ENCODE results near the gene LRR1.
A peak's percentile ranks its signal among the peaks of the same experiment; 100 is the strongest.
"Not testable (repeated sequence)": the region's sequence is repeated elsewhere in the genome, so short reads cannot be mapped to it uniquely, and the experiment has no call there.

LRR1 gene

DNA sequence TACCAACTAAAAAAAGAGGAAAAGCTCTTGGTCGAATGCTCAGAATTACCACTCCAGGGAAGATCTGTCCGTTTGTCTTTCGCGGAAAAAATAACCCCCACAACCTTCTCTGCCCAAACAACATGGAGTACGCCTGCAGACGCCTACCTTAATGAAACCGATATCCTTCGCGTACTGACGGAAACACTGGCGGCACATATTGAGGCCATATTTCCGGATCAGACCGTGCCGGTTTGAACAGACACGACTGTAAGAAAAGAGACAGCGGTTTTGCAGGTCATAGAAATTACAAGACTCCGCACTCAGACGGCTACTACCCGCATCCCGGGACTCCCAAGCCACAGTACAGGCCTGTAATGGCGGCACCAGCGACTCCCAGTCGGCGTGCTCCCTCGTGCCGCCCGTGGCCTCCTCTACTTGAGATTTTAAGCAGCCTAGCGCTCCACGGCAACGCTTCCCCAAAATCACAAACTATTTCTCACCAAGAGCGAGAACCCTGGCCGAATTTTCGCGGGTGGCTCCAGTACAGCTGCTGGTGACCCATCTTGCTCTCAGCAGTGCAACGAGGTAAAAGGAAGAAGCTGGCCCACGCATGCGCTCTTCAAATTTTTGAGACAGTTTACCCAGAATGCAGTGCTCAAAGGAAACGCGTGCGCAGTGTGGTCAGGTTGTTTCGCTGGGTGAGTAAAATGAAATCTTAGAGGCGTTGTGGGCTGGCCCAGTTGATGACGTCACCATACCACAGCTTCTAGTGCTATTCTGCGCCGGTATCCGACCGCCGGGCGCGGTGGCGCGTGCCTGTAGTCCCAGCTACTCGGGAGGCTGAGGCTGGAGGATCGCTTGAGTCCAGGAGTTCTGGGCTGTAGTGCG lies 12.7 kb upstream of the LRR1 start, which contains the start of gene RPS29:
TSS of gene RPS29 (minus strand) at position 578 of the 870 bp plus-strand sequence. CDS start at position 544, 34 bp downstream.
- DNase-seq (ENCODE audit: low read depth, low spot score), result peak; percentile 97

DNA sequence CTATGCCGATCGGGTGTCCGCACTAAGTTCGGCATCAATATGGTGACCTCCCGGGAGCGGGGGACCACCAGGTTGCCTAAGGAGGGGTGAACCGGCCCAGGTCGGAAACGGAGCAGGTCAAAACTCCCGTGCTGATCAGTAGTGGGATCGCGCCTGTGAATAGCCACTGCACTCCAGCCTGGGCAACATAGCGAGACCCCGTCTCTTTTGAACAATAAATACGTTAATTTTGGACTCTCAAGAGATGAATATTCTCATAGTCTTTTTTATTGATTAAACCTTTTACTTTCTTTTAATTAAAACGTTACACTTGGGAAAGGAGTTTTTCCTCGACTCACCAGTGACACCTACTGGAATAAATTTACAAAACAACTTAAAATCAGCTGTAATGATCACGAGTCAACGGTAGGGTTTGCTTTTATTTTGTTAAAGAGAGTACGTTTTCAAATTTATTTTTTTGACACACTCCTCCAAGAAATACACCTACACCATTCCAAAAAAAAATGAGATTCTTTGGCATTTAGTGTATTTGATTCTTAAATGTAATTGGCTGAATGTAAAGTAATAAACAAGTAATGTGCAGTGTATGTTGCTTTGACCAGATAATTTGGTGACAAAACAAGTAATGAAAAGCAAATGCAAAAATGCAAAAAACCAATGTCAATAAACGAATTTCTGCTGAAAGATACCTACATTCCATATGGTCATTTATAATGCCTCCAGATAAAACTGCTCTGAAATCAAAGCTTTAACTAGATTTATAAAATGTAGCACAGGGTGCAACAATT lies 11.9 kb upstream of the LRR1 start:
- DNase-seq (ENCODE audit: low read depth, low spot score), result no peak

DNA sequence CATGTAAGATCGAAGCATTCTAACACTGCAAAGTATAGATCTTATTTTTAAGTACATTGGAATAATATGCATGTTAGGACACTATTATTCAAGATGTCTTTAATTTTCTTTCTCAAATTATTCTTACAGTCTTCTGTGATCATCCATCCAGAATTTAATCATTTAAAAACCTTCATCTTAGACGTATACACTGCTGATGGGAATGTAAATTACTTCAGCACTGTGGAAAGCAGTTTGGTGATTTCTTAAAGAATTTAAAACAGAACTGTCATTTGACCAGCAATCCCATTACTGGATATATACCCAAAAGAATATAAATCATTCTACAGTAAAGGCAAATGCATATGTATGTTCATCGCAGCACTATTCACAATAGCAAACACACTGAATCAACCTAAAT lies 9.4 kb upstream of the LRR1 start:
- no peak for DNase-seq (ENCODE audit: low read depth, low spot score)

DNA sequence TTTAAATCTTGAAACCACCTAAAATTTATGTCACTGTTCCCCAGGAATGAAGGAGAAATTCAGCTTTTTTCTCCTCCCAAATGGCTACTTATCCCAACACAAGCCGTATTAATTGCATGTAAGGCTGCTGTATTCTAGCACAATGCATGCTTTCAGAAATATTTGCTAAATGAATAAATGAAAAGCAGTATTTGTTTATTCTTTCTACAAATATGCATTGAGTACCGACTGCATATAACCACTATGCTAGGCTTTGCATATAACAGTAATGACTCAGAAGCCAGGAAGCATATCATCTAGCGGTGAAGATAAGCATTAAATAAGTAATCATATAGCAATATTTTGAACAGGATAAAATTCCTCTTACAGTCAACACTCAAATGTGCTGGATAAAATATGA lies 5.7 kb upstream of the LRR1 start:
- DNase-seq (ENCODE audit: low read depth, low spot score), result no peak

DNA sequence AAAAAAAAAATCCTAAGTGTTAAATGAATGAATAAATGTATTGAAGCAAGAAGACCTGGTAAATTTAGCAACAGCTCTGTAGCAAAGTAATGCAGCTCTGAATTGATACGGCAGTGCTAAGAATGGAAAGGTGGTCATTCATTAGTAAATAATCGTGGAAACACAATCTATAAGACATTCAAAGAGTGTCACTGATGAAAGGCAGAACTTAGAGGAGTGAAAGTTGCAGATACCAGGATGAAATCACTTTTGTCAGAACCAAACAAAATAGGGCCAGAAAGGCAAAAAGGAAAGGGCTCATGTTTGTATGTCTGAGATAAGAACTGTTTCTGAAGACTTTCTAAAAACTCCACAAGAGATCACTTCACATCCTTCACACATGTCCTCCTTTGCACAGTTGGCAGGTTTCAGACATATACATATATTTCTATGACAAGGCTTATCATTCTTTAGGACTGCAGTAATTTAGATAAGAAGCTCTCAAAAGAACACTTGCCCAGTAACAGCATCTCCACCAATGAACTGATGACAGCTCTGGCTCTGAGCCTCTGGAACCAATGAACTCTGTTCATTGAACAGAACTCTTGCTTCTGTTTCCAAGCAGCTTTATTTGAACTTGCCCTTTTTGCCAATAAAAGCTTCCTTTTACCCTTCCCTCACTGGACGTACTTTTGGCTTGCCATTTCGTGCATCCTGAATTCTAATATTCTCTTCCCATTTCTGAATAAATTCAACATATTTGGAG lies 4.2 kb upstream of the LRR1 start:
- no peak for DNase-seq (ENCODE audit: low read depth, low spot score)

DNA sequence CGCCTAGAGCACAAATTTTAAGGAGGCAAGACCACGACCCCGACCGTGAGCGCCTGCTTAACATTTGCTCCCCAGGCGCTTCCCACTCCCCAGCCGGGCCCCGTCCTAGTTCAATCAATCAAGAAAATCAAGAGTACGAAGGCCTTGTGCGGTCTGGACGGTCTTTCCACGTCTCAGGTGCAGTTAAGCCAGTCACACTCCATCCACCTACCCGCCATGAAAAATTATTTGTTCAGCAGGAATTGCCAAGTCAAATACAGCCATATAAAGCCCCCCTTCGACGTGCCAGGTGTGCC lies 603 bp upstream of the LRR1 start:
- no peak for DNase-seq (ENCODE audit: low read depth, low spot score)

DNA sequence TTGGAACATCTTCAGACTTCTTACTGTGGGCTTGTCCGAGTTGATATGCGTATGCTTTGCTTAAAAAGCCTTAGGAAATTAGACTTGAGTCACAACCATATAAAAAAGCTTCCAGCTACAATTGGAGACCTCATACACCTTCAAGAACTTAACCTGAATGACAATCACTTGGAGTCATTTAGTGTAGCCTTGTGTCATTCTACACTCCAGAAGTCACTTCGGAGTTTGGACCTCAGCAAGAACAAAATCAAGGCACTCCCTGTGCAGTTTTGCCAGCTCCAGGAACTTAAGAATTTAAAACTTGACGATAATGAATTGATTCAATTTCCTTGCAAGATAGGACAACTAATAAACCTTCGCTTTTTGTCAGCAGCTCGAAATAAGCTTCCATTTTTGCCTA lies 8.8 kb downstream of the LRR1 start:
- DNase-seq (ENCODE audit: low read depth, low spot score), result no peak

DNA sequence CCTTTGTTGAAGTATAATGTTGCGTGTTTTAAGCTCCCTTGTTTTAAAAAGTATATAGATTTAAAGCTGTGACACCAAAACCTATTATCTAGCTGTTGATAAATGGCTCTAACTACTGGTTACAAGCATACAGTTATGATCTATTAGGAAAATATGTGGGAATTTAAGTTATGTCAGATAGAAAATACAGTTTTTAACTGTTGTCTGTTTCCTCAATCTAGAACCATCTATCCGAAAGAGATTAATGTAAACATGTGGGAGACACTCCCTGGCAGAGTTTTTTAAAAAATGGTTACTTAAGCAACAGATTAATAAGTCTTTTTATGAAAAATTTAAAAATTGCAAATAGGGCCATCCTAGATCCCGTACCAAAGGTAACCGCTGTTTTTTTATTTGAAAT lies 13.5 kb downstream of the LRR1 start:
- DNase-seq (ENCODE audit: low read depth, low spot score), result no peak

DNA sequence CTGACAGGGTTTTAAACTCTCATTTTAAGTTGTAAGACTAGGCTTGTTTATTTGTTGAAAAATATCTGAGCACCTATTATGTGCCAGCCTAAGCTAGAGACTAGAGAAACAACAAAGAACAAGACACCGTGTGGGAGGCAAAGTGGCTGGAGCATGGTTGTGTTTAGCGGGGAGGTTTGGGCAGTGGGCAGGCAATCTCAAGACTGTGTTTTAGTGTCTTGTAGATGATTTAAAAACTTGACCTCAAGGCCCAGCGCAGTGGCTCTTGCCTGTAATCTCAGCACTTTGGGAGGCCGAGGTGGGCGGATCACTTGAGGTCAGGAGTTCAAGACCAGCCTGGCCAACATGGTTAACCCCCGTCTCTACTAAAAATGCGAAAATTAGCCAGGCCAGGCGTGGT lies 13.9 kb downstream of the LRR1 start:
- no peak for DNase-seq (ENCODE audit: low read depth, low spot score)

DNA sequence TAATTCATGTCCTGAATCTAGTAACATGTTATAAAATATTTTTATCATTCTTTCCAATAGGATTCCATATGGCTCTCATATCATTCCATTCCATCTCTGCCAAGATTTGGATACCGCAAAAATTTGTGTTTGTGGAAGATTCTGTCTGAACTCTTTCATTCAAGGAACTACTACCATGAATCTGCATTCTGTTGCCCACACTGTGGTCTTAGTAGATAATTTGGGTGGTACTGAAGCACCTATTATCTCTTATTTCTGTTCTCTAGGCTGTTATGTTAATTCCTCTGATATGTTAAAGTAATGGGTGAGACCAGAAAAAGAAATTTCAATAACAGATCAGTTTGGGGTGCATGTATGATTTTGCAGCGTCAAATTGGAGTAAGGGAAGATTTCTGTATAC lies 15.5 kb downstream of the LRR1 start:
- DNase-seq (ENCODE audit: low read depth, low spot score), result no peak

DNA sequence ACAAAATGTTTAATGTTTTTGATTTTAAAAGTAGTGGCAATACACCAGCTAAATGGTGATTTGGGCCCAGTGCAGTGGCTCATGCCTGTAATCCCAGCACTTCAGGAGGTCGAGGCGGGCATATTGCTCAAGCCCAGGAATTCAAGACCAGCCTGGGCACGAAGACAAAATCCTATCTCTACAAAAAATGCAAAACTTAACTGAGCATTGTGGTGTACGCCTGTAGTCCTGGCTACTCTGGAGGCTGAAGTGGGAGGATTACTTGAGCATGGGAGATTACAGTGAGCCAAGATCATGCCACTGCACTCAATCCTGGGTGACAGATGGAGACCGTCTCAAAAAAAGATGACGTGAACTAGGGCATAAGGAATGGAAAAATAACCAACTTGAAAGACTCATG lies 17.0 kb downstream of the LRR1 start:
- no peak for DNase-seq (ENCODE audit: low read depth, low spot score)

DNA sequence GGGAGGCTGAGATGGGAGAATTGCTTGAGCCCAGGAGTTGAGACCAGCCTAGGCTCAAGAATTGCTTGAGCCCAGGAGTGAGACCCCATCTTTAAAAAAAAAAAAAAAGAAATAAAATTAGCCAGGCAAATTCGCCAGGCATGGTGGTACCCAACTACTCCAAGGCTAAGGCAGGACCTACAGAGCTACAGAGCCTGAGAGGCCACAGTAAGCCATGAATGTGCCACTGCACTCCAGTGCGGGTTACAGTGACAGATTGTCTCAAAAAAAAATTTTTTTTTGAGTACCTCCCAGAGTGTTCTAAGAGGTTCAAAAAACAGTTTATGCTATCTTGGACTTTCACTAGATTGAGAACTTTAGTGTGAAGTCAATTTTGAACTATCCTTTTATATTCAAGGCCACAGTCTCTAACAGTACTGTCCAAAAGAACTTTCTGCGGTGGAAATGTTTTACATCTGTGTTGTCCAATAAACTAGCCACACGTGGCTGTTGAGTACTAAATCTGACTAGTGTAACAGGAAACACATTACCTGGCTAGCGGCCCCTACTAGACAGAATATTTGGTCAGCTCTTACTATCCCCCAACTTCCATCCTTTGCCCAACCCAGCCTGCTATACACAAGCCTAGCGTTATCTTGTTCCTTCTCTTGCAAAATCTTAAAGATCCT lies 19.2 kb downstream of the LRR1 start:
- no peak for DNase-seq (ENCODE audit: low read depth, low spot score)

DNA sequence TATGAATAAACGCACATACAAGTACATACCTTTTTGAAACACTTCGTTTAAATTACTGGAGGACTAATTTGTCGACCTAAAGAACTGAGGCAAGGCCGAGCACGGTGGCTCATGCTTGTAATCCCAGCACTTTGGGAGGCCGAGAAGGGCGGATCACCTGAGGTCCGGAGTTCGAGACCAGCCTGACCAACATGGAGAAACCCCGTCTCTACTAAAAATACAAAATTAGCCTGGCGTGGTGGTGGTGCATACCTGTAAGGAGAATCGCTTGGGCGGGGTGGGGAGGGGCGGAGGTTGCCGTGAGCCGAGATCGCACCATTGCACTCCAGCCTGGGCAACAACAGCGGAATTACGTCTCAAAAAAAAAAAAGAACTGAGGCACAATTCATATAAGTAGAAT lies 20.5 kb downstream of the LRR1 start:
- not testable (repeated sequence) for DNase-seq (ENCODE audit: low read depth, low spot score)

DNA sequence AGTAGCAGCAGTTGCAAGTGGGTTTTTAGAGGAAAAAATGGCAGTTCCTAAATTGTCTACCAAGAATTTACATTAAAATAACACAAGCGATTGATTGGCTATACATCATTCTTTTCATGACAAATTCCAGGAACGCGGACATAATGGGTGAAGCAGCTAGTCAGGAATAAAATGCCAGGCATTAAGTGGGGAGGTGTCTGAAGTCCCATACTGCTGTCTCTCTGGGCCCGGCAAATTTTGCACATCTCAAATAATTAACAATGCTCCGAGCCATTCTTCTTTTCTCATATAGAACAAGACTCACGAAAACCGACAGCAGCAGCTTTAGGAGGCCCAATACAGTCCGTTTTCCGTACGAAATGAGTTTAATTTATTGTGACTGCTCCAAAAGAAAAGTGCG lies 21.0 kb downstream of the LRR1 start:
- no peak for DNase-seq (ENCODE audit: low read depth, low spot score)

DNA sequence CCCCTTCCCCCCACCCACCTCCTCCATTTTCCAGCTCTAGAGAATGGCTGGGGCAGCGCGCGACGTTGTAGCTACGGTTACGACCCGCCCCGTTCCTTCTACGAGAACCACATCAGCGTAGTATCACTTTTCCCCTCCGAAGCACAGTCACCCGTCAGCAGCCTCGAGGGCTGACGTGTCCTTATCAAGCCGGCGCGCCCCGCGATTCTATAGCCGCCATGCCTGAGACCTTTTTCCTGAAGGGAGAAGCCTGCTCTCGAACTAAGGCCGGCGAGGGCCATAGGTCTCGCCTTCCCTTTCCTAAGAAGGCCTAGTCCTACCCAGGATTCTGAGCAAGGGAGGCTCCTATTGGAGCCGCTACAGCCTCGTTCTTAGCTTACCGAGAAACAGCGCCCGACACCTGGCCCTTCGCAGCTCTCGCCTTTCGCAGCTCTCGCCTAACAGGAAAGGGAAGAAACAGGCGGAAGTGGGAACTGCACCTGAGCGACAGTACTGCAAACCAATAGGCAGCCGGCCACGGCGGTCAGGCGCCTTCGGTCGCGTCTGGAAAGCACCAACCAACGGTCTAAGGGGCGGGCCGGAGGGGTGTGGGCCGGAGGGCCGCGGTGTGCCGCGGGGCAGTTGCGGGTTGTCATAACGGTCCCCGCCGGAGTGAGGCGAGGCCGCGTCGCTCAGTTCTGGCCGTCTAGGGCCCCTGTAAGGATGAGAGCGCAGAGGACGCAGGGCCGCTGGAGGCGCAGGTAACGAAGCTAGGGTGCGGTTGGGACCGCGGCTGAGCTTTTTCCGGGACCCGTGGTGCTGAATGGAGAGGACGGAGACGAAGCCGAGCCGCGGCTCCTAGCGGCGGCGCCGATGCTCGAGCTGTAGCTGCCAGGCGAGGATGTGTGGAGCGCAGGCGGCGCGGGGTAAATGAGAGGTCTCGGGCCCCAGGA lies 21.7 kb downstream of the LRR1 start, which contains the start of the genes MGAT2 and RPL36AL:
TSS of gene MGAT2 (plus strand) at position 618 of the 932 bp plus-strand sequence. CDS start 470 bp downstream, outside the sequence.
TSS of gene RPL36AL (minus strand) at position 445 of the 932 bp plus-strand sequence. CDS start 1,522 bp downstream, outside the sequence.
- DNase-seq (ENCODE audit: low read depth, low spot score), result peak; percentile 86

DNA sequence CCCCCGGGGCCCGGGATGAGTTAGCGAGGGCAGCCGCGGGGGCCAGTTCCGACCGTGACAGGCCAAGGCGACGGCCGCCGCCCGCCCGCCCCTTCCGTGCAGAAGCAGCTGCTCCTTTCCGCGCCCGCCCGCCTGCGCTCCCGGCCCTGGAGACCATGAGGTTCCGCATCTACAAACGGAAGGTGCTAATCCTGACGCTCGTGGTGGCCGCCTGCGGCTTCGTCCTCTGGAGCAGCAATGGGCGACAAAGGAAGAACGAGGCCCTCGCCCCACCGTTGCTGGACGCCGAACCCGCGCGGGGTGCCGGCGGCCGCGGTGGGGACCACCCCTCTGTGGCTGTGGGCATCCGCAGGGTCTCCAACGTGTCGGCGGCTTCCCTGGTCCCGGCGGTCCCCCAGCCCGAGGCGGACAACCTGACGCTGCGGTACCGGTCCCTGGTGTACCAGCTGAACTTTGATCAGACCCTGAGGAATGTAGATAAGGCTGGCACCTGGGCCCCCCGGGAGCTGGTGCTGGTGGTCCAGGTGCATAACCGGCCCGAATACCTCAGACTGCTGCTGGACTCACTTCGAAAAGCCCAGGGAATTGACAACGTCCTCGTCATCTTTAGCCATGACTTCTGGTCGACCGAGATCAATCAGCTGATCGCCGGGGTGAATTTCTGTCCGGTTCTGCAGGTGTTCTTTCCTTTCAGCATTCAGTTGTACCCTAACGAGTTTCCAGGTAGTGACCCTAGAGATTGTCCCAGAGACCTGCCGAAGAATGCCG lies 22.6 kb downstream of the LRR1 start:
- DNase-seq (ENCODE audit: low read depth, low spot score), result peak; percentile 36

DNA sequence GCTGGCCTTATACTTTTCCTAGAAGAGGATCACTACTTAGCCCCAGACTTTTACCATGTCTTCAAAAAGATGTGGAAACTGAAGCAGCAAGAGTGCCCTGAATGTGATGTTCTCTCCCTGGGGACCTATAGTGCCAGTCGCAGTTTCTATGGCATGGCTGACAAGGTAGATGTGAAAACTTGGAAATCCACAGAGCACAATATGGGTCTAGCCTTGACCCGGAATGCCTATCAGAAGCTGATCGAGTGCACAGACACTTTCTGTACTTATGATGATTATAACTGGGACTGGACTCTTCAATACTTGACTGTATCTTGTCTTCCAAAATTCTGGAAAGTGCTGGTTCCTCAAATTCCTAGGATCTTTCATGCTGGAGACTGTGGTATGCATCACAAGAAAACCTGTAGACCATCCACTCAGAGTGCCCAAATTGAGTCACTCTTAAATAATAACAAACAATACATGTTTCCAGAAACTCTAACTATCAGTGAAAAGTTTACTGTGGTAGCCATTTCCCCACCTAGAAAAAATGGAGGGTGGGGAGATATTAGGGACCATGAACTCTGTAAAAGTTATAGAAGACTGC lies 23.4 kb downstream of the LRR1 start:
- DNase-seq (ENCODE audit: low read depth, low spot score), result no peak

DNA sequence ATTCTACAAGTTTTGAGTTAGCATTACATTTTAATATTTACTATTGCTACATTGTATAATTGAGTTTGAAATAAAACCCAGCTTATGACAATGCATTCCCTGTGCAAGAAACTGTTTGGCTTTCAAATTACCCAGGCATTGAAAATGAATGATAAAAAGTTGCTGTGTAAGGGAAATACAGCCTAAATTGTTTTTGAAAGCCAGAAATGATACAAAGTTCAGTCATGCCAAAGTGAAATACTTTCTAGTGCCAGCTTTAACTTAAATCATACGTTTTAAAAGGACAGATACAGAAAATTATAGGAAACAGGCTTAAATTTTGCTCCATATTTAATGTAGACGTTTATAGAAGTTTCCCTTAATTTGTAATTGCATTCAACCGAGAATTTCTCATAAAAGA lies 24.6 kb downstream of the LRR1 start:
- no peak for DNase-seq (ENCODE audit: low read depth, low spot score)

All from activated CD4-positive, CD25-positive, alpha-beta regulatory T cell treated with anti-CD3 and anti-CD28 coated beads, Interleukin-2, amount 50 U/mL, for 16 hours (primary cell).